Activated T-cell treated with anti-CD3 and anti-CD28 coated beads for 48 hours (primary cell): ENCODE data around the gene DHPS.
A peak's percentile ranks its signal among the peaks of the same experiment; 100 is the strongest.
"Not testable (repeated sequence)": the region's sequence is repeated elsewhere in the genome, so short reads cannot be mapped to it uniquely, and the experiment has no call there.

Source experiments
- DNase-seq: peaks from one replicate; pipeline ENCODE4 v3.0.0-alpha.2; 2020; ENCODE audit warnings: low read depth

DHPS gene

DNA sequence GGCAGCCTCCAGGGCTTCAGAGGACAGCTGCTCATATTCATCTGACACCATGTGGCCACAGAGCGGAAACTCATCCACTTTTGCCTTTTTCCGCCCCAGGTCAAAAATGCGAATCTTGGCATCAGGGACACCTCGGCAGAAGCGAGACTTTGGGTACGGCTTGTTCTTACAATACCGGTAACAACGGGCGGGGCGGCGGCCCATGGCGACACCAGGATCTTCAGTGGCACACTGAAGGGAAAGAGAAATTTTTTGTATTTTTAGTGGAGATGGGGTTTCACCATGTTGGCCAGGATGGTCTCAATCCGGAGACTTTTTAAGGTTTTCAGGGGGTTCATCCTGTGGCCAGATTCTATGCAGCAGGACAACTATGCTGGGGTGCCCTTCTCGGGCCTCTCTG lies 38.0 kb downstream of the DHPS start:
- DNase-seq: not testable (repeated sequence)

DNA sequence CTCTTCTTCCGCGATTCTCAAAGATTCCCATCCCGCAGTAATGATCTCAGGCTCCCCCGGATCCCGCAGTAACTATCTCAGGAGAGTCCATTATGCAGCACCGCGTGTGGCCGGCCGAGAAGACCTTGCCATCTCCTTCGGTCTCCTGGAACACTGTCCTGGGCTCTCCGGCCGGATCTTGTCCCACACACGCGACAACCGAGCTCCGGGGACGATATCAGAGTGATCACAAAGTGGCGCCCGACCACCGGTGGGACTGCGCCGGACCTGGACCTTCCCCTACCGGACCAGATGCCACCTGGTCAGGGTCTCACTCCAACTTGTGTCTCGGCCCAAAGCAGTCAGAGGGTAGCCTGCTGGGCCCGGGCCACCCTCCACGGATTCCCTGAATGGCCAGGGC lies 39.2 kb downstream of the DHPS start:
- DNase-seq: no peak

DNA sequence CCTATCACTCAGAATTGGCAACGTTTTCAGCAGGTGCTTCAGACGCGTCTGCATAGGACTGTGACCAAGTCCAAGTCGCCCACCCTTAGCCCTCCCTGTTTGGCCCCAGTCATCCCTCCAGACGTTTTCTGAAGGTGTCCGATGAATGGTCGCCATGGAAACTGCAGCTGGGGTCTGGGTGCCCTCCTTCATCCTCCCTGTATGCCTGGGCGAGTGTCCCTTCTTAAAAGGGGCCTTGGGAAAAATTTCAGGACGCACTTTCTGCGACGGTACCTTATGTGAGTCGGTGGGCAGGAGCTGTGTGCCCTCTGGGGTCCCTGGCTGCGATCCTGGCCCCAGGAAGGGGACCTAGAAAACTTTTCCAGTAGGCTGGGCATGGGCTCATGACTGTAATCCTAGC lies 40.2 kb downstream of the DHPS start:
- no peak for DNase-seq

DNA sequence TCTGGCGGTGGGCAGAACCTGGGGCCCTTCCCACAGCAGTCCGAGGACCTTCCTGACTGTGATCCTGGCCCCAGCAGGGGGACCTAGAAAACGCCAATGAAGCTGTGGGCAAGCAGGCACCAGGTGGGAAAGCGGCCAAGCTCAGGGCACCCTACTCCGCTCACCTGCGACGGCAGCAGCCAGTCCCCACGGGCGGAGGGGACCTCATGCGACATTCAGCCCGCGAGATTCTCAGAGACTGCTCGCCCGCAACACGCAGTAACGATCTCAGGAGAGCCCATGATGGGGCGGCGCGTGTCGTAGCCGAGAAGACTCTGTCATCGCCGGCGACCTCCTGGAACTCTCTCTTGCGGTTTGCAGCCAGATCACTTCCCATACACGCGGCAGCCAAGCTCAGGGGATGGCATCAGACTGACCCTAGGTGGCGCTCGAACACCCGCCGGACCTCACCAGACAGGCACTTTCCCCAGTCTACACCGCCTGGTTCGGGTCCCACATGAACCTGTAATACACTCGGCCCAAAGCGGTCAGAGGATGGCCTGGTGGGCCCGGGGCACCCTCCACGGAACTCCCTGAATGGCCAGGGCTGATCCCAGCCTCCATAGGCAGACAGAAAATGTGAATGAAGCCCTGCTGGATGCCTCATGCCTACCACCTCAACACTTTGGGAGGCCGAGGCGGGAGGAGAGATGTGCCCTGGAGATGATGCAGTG lies 41.6 kb downstream of the DHPS start:
- DNase-seq: peak; percentile 86

DNA sequence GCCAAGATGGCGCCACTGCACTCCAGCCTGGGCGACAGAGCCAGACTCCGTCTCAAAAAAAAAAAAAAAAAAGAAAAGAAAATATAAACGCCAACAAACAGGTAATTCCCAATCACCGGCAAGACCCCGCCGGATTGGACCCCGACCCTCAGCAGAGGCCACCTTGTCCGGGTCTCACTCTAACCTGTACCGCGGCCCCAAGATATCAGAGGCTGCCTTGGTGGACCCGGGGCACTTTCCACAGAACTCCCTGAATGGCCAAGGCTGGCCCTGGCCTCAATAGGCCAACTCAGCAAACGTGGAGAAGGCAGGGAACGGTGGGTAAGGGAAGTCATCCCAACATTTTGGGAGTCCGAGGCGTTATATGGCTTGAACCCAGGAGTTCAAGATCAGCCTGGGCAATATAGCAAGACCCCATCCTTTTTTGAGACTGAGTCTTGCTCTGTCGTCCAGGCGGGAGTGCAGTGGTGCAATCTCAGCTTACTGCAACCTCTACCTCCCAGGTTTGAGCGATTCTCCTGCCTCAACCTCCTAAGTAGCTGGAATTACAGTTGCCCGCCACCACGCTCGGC lies 43.0 kb downstream of the DHPS start:
- no peak for DNase-seq

DNA sequence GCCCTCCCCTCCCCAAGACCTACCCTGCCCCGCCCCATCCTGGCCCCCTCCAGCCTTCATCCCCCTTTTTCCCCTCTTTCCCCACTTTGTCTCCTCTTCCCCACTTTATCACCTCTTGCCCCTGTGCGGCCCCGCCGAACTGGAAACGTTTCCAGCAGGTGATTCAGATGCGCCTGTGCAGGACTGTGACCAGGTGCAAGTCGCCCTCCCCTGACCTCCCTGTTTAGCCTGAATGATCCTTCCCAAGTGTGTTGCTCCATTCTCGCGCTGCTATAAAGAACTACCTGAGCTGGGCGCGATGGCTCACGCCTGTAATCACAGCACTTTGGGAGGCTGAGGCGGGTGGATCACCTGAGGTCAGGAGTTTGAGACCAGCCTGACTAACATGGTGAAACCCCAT lies 45.0 kb downstream of the DHPS start:
- no peak for DNase-seq

DNA sequence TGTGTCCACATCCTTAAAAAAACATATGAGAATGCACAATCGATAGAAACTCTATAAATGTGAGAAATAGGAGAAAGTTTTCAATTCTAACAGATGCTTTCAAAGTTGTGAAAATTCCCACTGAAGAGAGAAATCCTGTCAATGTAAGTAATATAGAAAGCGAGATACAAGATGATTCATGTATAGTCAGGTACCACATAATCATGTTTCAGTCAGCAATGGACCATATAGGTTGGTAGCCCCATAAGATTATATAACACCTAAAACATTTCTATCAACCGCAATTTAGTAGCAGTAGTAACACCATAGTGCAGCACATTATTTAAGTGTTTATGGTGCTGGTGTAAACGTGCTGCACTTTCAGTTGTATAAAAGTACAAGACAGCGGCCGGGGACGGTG lies 52.5 kb downstream of the DHPS start:
- no peak for DNase-seq

DNA sequence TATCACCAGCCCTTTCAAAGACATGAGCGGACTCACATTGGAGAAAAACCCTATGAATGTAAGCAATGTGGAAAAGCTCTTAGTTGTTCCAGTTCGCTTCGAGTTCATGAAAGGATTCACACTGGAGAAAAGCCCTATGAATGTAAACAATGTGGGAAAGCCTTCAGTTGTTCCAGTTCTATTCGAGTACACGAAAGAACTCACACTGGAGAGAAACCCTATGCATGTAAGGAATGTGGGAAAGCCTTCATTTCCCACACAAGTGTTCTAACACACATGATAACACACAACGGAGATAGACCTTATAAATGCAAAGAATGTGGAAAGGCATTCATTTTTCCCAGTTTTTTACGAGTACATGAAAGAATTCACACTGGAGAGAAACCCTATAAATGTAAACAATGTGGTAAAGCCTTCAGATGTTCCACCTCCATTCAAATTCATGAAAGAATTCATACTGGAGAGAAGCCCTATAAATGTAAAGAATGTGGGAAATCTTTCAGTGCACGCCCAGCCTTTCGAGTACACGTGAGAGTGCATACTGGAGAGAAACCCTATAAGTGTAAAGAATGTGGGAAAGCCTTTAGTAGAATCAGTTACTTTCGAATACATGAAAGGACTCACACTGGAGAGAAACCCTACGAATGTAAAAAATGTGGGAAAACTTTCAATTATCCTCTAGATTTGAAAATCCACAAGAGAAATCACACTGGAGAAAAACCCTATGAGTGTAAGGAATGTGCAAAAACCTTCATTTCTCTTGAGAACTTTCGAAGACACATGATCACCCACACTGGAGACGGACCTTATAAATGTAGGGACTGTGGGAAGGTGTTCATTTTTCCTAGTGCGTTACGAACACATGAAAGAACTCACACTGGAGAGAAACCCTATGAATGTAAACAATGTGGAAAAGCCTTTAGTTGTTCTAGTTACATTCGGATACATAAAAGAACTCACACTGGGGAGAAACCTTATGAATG lies 53.3 kb downstream of the DHPS start:
- DNase-seq: no peak

DNA sequence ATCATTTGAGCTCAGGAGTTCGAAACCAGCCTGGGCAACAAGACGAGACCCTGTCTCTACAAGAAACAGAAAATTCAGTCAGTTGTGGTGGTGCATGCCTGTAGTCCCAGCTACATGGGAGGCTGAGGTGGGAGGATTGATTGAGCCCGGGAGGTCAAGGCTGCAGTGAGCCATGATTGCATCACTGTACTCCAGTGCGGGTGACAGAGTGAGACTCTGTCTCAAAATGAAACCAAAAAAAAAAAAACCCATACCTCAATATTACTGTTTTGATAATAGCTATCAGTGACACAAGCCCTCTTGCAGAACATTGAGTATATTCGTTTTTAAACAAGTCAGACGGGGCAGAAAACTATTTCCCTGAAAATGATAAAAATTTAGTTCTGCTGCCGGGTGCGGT lies 54.7 kb downstream of the DHPS start:
- no peak for DNase-seq
